ENCODE measurements around the gene UTF1.

Gene UTF1

GRCh38 chr10:133266056-133266795 lies 36.2 kb downstream of the UTF1 start:
- no peak for DNase-seq

- no peak for DNase-seq
Measured at GRCh38 chr10:133267293-133267692, 37.3 kb downstream of the UTF1 start.

GRCh38 chr10:133267829-133268228 lies 37.8 kb downstream of the UTF1 start:
- no peak for DNase-seq

- no peak for DNase-seq
Measured at GRCh38 chr10:133268532-133268931, 38.5 kb downstream of the UTF1 start.

GRCh38 chr10:133269367-133269766 lies 39.4 kb downstream of the UTF1 start:
- DNase-seq: no peak

- no peak for DNase-seq
Measured at GRCh38 chr10:133270204-133270603, 40.2 kb downstream of the UTF1 start.

GRCh38 chr10:133270773-133271297 lies 40.8 kb downstream of the UTF1 start:
- DNase-seq: no peak

GRCh38 chr10:133271521-133272300 lies 41.7 kb downstream of the UTF1 start:
- DNase-seq: no peak

- DNase-seq: no peak
Measured at GRCh38 chr10:133272301-133272963, 42.4 kb downstream of the UTF1 start.

GRCh38 chr10:133272964-133273420 lies 43.0 kb downstream of the UTF1 start:
- no peak for DNase-seq

- no peak for DNase-seq
Measured at GRCh38 chr10:133273534-133274143, 43.6 kb downstream of the UTF1 start.

- DNase-seq: peak; percentile 58 to 87 (median 79)
Measured at GRCh38 chr10:133274751-133275683, 45.0 kb downstream of the UTF1 start.

GRCh38 chr10:133275684-133276092 lies 45.7 kb downstream of the UTF1 start:
- DNase-seq: peak in 2 of 5 experiments; percentile 38 to 66

- no peak for DNase-seq
Measured at GRCh38 chr10:133276100-133276434, 46.0 kb downstream of the UTF1 start.

GRCh38 chr10:133276435-133277201 lies 46.6 kb downstream of the UTF1 start, which contains the start of gene ADAM8:
Gene ADAM8 (minus strand): TSS chr10:133276868. CDS start chr10:133276817, 51 bp downstream.
- peak; percentile 51 to 79 (median 57) for DNase-seq

GRCh38 chr10:133277277-133277992 lies 47.4 kb downstream of the UTF1 start:
- DNase-seq: no peak

- DNase-seq: peak in 2 of 5 experiments; percentile 12 to 23
Measured at GRCh38 chr10:133277993-133278576, 48.1 kb downstream of the UTF1 start.

GRCh38 chr10:133278577-133279265 lies 48.7 kb downstream of the UTF1 start:
- peak in 3 of 5 experiments; percentile 45 to 93 (median 82) for DNase-seq

Data from T-helper 2 cell (primary cell).